ENCODE results near the gene SUSD5.
"Not testable (repeated sequence)": the region's sequence is repeated elsewhere in the genome, so short reads cannot be mapped to it uniquely, and the experiment has no call there.

Gene SUSD5

DNA sequence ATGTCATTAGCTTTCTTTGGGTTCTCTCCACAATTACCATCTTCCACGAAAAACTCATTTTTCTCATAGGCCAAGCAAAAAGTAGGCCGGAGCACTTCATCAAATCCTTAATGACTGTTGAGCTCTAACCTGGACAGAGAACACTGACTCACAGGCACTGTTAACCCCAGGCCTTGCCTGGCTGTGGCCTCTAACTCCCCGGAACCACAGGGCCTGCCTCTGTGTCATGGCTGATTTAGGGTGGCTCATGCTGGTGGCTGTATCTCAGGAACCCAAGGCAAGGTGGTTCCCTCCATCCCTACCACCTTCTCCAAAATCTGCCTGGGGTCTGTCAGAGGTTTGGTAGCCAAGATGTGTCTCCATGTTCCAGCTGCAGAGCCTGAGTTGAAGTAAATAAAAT is 101.1 kb downstream of the SUSD5 start:
- TF ChIP-seq, protein P1, sequence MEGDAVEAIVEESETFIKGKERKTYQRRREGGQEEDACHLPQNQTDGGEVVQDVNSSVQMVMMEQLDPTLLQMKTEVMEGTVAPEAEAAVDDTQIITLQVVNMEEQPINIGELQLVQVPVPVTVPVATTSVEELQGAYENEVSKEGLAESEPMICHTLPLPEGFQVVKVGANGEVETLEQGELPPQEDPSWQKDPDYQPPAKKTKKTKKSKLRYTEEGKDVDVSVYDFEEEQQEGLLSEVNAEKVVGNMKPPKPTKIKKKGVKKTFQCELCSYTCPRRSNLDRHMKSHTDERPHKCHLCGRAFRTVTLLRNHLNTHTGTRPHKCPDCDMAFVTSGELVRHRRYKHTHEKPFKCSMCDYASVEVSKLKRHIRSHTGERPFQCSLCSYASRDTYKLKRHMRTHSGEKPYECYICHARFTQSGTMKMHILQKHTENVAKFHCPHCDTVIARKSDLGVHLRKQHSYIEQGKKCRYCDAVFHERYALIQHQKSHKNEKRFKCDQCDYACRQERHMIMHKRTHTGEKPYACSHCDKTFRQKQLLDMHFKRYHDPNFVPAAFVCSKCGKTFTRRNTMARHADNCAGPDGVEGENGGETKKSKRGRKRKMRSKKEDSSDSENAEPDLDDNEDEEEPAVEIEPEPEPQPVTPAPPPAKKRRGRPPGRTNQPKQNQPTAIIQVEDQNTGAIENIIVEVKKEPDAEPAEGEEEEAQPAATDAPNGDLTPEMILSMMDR (IDR thresholded peaks at IDR 0.05; ENCODE audit: low read depth, low read length) = no peak

GRCh38 chr3:33115024-33115768 is 103.4 kb downstream of the SUSD5 start:
- TF ChIP-seq, protein P1 (IDR thresholded peaks at IDR 0.05; ENCODE audit: low read depth, low read length) = no peak
- DNase-seq (ENCODE audit: extremely low read depth, low read depth) = peak; percentile 67

More for the DNA sequence above, 101.1 kb downstream of the SUSD5 start:
- no peak for DNase-seq (ENCODE audit: extremely low read depth, low read depth)

GRCh38 chr3:33114622-33115023 is 104.0 kb downstream of the SUSD5 start:
- TF ChIP-seq, protein P1 (IDR thresholded peaks at IDR 0.05; ENCODE audit: low read depth, low read length) = no peak
- DNase-seq (ENCODE audit: extremely low read depth, low read depth) = no peak

DNA sequence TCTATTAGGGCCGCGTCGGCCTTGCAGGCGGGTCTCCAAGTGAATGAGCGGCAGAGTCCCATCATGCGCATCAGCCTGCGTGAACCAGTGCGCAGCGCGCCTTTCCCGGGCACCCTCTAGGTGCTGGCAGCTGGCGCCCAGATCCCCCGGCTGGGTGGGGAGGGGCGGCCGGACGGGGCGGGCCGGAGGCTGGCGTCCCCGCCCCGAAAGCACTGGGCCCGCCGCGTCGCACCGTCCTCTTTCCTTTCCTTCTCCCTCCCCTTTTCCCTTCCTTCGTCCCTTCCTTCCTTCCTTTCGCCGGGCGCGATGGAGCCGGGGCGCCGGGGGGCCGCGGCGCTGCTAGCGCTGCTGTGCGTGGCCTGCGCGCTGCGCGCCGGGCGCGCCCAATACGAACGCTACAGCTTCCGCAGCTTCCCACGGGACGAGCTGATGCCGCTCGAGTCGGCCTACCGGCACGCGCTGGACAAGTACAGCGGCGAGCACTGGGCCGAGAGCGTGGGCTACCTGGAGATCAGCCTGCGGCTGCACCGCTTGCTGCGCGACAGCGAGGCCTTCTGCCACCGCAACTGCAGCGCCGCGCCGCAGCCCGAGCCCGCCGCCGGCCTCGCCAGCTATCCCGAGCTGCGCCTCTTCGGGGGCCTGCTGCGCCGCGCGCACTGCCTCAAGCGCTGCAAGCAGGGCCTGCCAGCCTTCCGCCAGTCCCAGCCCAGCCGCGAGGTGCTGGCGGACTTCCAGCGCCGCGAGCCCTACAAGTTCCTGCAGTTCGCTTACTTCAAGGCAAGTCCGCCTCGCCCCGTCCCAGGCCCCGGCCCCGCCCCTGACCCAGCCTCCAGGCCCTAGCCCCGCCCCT is 104.6 kb downstream of the SUSD5 start, which contains the start of gene CRTAP:
Gene CRTAP, plus strand, starts transcription at position 243 of the 850 bp plus-strand sequence. Its CDS starts 64 bp downstream, at position 307.
- peak; percentile 90 for DNase-seq (ENCODE audit: extremely low read depth, low read depth)
- TF ChIP-seq, protein P1 (IDR thresholded peaks at IDR 0.05; ENCODE audit: low read depth, low read length) = no peak

DNA sequence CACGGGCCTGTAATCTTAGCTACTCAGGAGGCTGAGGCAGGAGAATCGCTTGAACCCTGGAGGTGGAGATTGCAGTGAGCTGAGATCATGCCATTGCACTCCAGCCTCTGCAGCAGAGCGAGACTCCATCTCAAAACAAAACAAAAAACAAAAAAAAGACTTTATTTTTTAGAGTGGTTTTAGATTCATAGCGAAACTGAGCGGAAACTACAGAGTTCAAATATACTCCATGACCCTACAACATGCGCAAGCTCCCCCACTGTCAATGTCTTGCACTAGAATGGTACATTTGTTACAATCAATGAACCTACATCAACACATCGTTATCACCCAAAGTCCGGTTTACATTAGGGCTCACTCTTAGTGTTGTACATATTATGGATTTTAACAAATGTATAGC is 107.0 kb downstream of the SUSD5 start:
- TF ChIP-seq, protein P1 (IDR thresholded peaks at IDR 0.05; ENCODE audit: low read depth, low read length) = no peak
- no peak for DNase-seq (ENCODE audit: extremely low read depth, low read depth)

GRCh38 chr3:33106854-33107253 is 111.8 kb downstream of the SUSD5 start:
- not testable (repeated sequence) for DNase-seq (ENCODE audit: extremely low read depth, low read depth)

GRCh38 chr3:33105341-33105948 is 113.2 kb downstream of the SUSD5 start:
- no peak for DNase-seq (ENCODE audit: extremely low read depth, low read depth)
- TF ChIP-seq, protein P1 (IDR thresholded peaks at IDR 0.05; ENCODE audit: low read depth, low read length) = no peak

Measured in AG09319 (cell line).